ENCODE measurements around the gene VASH1.

Gene VASH1

DNA sequence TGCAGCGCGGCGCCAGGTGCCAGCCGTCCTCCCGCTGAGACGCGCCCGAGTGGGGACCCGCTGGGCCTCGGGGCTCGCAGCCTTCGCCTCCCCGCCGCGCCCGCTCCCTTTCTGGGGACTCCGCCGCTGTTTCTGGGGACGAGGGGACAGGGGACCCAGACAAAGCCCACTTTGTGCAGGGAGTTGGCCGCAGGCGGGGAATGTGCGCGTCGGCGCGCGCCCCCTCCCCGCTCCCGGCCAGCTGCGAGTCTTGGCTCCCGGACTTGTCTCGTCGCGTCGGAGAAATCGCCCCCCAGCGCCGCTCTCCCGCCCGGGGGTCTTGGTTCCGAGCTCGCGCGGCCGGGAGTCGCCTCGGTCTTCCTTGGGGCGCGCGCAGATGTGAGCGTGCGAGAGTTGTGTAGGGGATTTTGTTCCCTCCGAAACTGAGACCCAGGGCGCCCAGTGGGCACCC, 717 bp downstream of the VASH1 start:
- Histone ChIP-seq H3K27me3 (ENCODE audit: insufficient read depth, poor library complexity, severe bottlenecking) (peaks cover 5% of the 10 kb centered on the region), H3K4me3 (replicated peaks; ENCODE audit: insufficient read depth, low read length) (peak overlapping the region; percentile 36), H3K27ac (replicated peaks) (no peak overlapping the region)
- TF ChIP-seq POLR2AphosphoS5 (IDR thresholded peaks at IDR 0.05; ENCODE audit: low read depth): no peak
- TF ChIP-seq, protein P1, sequence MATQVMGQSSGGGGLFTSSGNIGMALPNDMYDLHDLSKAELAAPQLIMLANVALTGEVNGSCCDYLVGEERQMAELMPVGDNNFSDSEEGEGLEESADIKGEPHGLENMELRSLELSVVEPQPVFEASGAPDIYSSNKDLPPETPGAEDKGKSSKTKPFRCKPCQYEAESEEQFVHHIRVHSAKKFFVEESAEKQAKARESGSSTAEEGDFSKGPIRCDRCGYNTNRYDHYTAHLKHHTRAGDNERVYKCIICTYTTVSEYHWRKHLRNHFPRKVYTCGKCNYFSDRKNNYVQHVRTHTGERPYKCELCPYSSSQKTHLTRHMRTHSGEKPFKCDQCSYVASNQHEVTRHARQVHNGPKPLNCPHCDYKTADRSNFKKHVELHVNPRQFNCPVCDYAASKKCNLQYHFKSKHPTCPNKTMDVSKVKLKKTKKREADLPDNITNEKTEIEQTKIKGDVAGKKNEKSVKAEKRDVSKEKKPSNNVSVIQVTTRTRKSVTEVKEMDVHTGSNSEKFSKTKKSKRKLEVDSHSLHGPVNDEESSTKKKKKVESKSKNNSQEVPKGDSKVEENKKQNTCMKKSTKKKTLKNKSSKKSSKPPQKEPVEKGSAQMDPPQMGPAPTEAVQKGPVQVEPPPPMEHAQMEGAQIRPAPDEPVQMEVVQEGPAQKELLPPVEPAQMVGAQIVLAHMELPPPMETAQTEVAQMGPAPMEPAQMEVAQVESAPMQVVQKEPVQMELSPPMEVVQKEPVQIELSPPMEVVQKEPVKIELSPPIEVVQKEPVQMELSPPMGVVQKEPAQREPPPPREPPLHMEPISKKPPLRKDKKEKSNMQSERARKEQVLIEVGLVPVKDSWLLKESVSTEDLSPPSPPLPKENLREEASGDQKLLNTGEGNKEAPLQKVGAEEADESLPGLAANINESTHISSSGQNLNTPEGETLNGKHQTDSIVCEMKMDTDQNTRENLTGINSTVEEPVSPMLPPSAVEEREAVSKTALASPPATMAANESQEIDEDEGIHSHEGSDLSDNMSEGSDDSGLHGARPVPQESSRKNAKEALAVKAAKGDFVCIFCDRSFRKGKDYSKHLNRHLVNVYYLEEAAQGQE (IDR thresholded peaks at IDR 0.05; ENCODE audit: insufficient replicate concordance, low read depth): no peak
- TF ChIP-seq GABPA (IDR thresholded peaks at IDR 0.05; ENCODE audit: low read depth): no peak
- no peak for TF ChIP-seq SPI1 (IDR thresholded peaks at IDR 0.05; ENCODE audit: borderline replicate concordance, low read depth)
- TF ChIP-seq, protein P2, sequence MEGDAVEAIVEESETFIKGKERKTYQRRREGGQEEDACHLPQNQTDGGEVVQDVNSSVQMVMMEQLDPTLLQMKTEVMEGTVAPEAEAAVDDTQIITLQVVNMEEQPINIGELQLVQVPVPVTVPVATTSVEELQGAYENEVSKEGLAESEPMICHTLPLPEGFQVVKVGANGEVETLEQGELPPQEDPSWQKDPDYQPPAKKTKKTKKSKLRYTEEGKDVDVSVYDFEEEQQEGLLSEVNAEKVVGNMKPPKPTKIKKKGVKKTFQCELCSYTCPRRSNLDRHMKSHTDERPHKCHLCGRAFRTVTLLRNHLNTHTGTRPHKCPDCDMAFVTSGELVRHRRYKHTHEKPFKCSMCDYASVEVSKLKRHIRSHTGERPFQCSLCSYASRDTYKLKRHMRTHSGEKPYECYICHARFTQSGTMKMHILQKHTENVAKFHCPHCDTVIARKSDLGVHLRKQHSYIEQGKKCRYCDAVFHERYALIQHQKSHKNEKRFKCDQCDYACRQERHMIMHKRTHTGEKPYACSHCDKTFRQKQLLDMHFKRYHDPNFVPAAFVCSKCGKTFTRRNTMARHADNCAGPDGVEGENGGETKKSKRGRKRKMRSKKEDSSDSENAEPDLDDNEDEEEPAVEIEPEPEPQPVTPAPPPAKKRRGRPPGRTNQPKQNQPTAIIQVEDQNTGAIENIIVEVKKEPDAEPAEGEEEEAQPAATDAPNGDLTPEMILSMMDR (IDR thresholded peaks at IDR 0.05; ENCODE audit: insufficient read depth, low read length): no peak
- no peak for DNase-seq (ENCODE audit: low read depth in 1 of 2, low spot score in 1 of 2)

DNA sequence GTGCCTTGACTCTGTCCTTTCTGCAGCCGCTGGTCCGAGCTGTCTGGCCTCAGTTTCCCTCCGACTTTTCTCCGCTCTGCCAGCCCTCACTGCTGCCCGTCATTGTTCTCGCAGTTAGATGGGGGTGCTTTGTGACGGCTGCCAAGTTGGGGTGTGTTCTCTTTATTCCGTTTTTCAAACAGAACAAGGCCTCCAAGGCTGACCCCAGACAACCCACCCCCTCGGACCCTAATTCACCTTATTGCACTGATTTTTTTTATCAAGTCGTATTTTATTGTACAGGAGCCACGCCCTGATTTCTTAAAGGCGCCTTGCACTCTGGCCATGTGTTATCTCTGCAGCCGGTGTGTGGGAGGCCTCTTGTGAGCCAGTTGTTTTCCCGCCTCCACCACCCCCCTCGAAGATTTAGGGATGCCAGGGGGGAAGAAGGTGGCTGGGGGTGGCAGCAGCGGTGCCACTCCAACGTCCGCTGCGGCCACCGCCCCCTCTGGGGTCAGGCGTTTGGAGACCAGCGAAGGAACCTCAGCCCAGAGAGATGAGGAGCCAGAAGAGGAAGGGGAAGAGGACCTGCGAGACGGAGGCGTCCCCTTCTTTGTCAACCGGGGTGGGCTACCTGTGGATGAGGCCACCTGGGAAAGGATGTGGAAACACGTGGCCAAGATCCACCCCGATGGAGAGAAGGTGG, 1.3 kb downstream of the VASH1 start:
- TF ChIP-seq, protein P2 (IDR thresholded peaks at IDR 0.05; ENCODE audit: insufficient read depth, low read length): no peak
- TF ChIP-seq GABPA (IDR thresholded peaks at IDR 0.05; ENCODE audit: low read depth): no peak
- no peak for TF ChIP-seq POLR2AphosphoS5 (IDR thresholded peaks at IDR 0.05; ENCODE audit: low read depth)
- no peak for TF ChIP-seq SPI1 (IDR thresholded peaks at IDR 0.05; ENCODE audit: borderline replicate concordance, low read depth)
- TF ChIP-seq, protein P1 (IDR thresholded peaks at IDR 0.05; ENCODE audit: insufficient replicate concordance, low read depth): no peak
- H3K27ac ChIP-seq (replicated peaks): no peak overlapping the region
- H3K27me3 ChIP-seq (ENCODE audit: insufficient read depth, poor library complexity, severe bottlenecking): peaks cover 5% of the 10 kb centered on the region
- DNase-seq (ENCODE audit: low read depth in 1 of 2, low spot score in 1 of 2): no peak
- peak overlapping the region; percentile 36 for H3K4me3 ChIP-seq (replicated peaks; ENCODE audit: insufficient read depth, low read length)

DNA sequence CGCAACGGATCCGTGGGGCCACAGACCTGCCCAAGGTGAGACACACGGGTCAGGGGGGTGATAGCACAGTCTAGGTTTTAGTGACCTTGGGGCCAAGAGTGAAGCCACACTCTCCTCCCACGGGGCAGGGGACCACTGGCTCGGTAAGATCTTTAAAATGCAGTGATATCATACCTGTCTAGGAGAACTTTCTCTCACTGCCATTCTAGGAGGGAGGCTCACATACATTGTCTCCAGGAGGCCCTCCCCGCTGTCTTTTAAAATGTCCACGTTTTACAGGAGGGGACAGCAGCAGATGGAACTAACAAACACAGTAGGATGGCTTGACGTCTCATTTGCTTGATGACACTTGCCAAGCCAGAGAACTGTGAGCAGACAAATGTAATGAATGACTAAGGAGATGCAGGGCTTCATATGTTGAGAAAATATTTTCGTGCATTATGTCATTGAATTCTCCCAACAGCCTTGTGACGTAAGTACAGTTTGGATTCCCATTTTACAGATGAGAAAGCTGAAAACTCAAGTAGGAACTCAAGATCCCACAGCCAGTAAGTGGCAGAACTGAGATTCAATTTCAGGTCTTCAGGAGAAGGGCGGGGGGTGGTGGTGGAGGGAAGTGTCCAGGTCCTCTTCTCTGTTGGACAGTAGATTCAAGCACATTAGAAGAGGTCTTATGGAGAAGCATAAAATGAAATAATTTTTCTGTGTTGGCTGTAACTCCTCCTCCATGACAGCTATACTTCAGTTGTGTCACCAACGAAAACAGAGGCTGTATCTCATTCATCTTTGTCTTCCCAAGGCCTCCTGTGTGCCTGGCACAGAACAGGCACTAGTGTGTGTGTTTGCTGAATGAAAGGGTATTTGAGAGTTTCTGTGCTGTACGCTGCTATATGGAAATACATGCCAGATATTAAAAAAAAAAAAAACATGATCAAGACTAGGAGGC, 2.1 kb downstream of the VASH1 start:
- DNase-seq (ENCODE audit: low read depth in 1 of 2, low spot score in 1 of 2): no peak
- no peak overlapping the region for H3K27ac ChIP-seq (replicated peaks)
- TF ChIP-seq, protein P2 (IDR thresholded peaks at IDR 0.05; ENCODE audit: insufficient read depth, low read length): no peak
- no peak for TF ChIP-seq POLR2AphosphoS5 (IDR thresholded peaks at IDR 0.05; ENCODE audit: low read depth)
- no peak overlapping the region for H3K4me3 ChIP-seq (replicated peaks; ENCODE audit: insufficient read depth, low read length)
- peaks cover 5% of the 10 kb centered on the region for H3K27me3 ChIP-seq (ENCODE audit: insufficient read depth, poor library complexity, severe bottlenecking)
